ENCODE results near the gene KLRD1.
"Not testable (repeated sequence)": the region's sequence is repeated elsewhere in the genome, so short reads cannot be mapped to it uniquely, and the experiment has no call there.

KLRD1 gene, protein sequence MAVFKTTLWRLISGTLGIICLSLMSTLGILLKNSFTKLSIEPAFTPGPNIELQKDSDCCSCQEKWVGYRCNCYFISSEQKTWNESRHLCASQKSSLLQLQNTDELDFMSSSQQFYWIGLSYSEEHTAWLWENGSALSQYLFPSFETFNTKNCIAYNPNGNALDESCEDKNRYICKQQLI

DNA sequence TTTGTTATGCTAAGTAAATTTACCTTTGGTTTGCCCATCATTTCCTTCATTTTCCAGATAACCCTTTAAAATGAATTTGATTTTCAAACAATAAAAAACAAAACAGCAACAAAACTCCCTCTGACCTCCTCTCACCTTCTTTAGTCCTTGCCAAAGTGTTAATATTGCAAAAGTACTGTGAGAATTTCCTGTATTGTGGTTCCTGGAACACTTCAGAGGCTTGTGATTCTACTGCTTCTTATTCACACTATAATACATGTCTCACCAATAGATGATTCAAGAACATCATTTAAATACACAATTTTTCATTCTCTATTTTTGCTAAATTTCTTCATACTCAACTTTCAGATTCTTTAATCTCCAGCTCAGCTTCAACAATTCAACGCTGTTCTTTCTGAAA, at the start of gene KLRD1:
Gene KLRD1, plus strand, starts transcription at position 241 of the 400 bp plus-strand sequence. CDS start 208 bp downstream, outside the sequence.
- no peak for DNase-seq (ENCODE audit: low read depth)

DNA sequence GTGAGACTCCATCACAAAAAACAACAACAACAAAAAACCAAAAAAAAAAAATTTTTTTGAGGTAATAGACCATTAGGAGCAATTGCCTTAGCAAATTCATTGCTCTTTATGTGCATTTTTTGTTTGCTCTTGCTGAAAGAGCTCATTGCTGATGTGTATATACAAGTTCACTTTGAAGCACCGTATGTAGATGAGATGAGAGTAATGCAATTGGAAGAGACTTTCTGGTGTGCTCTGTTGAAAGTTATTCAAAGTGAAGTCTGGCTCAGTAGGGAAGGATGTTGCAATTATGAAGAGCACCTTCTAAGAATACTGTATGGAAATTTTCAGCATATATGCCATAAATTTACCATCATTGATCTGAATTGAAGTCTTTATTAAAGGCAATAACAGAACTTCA, 46.7 kb upstream of the KLRD1 start:
- DNase-seq (ENCODE audit: low read depth): no peak

DNA sequence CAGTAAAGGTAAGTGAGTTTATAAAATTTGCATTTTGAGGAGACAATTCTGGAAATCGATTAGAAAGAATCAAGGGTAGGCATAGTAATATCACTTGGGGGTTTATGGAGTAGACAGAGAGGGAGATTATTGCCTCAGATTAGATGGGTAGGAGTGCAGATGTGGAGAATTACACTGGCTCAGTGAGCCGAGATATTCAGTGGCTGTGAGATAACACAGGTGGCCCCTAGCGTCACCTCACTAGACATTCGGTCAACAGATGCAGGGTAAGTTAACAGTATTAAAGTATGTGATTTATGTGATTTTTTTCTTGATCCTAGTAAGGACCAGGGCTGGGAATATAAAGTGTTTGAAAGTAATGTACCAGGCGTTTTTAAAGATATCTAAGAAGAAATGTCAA, 39.6 kb upstream of the KLRD1 start:
- no peak for DNase-seq (ENCODE audit: low read depth)

DNA sequence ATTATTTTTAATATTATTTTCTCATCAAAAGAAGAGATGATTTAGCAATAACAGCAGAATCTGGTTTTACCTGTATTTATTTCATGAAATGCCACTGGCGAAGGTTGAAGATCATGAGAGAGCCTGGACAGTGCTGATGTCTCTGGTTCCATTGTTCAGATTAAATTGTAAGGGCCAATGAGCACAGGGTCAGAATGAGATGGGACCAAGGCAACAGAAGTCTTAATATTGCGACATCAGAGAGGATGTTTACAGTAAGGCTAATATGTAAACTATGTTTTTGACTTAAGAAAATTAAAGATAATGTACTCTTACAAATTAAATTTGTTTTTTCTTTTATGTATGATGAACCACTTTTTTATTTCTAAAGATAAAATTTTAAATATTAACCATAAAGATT, 35.2 kb upstream of the KLRD1 start:
- no peak for DNase-seq (ENCODE audit: low read depth)

DNA sequence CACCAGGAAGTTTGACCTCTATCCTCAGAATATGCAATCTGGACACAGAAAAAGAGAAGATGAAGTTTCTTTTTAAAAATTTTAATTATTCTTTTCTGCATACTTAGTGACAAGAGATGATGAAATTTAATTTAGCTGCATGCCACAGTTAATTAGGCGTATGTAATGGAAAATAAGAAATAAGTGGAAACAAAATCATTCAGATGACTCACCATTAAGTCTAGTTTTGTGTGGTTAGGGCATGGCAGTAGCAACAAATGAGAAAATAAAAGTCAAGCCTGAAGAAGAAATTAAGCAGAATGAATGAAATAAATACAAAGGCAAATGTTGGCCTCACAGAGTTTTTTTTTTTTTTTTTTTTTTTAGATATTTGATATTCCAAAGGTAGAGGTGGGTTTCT, 30.9 kb upstream of the KLRD1 start:
- DNase-seq (ENCODE audit: low read depth): no peak

DNA sequence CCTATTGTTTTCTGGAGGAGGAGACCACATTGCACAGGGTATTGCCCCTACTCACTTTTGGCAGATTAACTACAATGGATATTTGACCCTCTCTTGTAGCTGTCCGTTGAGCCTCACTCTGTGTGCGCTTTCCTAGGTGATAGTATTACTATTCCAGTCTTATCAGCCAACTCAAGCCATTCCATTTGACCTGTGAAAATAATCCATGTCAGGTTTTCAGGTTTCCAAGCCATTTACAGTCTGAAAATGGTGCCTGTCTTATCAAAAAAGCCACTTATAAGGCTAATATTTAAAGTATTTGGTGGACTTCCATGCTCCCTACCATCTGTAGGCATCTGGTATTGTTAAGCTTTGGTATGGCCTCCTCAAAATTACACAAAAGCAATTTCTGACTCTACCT, 29.6 kb upstream of the KLRD1 start:
- DNase-seq (ENCODE audit: low read depth): no peak

DNA sequence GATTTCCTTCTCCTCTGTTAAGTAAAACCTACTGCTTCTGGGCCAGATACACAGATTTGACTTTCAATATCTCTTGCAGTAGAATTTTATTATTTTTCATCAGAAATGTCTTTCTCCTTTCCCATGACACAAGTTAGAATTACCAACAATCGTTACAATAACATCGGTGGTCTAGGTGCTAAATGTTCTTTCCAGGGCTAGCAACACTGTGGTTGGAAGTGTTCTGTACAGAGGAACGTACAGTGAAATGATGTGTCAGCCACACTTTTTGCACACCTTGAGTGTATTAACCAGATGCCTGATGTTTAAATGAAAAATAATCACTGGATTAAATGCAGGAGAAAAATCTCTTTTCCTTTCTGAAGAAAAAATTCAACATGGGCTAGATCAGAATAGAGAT, 27.7 kb upstream of the KLRD1 start:
- no peak for DNase-seq (ENCODE audit: low read depth)

DNA sequence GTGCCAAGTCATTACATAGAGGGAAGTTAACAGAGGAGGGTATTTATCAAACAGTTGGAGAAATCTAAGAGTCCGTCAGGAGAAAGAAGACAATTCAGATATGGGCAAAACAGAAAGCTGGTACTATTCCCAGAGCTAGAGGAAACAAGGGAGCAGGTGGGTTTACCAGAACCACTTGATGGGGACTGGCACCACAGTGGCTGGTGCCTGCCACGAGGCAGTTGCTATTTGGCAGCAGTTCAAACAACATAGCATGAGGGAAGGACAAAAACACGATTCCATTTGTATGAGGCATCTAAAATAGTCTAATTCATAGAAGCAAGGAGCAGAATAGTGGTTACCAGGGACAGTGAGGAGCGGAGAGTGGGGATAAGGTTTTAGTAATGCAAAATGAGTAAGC, 24.6 kb upstream of the KLRD1 start:
- DNase-seq (ENCODE audit: low read depth): no peak

DNA sequence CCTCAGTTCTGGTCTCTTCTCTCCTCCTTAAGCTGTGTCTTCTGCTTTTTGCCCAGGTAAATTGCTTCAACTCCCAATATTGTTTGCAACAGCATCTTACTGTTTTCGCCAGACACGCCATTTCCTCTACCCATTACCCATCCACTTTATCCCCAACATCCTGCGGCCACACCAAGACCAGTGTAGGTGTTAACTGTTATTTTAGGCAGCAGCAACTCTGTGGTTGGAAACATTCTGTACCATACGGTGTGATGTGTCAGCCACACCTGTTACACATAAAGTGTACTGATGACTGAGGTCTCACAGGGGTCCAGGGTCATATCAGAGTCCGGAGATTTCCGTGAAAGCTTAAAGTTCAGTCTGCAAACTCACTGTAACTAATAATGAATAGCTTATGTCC, 21.8 kb upstream of the KLRD1 start:
- DNase-seq (ENCODE audit: low read depth): no peak

DNA sequence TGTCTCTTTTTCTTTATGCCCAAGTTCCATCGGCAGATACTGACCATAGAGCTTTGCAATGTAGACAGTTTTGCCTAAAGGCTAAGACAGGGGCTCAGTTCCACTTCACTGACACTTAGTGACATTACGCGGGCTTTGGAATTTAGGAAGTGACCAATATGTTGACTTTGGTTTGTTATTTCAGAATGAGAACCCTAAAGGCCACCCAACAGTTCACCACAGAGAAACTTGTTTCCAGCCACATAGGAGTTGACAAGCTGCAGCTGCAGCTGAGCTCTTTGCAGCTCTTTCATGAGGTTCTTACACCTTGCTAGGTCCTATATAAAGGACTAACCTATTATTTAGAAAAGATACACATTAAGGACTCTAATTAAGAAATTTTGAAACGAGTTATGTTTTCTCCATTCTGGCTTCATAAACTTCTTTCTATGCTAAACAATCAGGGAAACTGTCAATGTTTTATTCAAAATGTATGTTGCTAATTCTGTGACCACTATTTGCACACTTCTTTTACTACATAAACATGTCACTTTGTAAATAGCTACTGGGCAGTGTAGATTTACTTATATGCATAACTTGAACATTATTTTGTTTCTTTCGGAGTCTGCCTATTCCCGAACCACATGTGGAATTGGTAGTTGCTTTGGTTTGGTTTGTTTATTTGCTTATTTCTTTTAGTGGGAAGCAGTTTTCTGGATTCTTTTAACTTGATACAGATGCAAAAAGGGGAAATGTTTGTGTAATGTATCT, 18.5 kb upstream of the KLRD1 start:
- no peak for DNase-seq (ENCODE audit: low read depth)

DNA sequence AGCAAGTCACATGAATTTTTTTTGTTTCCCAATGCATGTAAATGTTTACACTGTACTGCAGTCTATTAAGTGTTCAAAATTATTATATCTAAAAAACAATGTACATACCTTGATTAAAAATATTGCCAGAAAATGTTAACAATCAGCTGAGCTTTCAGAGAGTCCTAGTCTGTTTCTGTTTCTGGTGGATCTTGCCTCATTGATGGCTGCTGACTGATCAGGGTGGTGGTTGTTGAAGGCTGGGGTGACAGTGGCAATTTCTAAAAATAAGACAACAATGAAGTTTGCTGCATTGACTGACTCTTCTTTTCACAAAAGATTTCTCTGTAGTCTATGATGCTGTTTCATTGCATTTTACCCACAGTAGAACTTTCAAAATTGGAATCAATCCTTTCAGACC, 16.6 kb upstream of the KLRD1 start:
- no peak for DNase-seq (ENCODE audit: low read depth)

DNA sequence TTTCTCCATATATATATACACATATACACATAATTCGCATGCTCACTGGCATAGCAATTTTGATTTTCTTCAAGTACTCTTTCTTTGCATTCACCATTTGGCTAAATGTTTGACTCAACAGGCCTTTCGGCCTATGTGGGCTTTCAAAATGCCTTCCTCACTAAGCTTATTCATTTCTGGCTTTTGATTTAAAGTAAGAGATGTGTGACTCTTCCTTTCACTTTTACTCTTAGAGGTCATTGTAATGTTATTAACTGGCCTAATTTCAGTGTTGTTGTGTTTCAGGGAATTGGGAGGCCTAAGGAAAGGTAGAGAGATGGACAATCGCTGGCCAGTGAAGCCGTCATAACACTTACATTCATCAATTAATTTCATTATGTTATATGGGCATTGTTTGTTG, 14.5 kb upstream of the KLRD1 start:
- no peak for DNase-seq (ENCODE audit: low read depth)

DNA sequence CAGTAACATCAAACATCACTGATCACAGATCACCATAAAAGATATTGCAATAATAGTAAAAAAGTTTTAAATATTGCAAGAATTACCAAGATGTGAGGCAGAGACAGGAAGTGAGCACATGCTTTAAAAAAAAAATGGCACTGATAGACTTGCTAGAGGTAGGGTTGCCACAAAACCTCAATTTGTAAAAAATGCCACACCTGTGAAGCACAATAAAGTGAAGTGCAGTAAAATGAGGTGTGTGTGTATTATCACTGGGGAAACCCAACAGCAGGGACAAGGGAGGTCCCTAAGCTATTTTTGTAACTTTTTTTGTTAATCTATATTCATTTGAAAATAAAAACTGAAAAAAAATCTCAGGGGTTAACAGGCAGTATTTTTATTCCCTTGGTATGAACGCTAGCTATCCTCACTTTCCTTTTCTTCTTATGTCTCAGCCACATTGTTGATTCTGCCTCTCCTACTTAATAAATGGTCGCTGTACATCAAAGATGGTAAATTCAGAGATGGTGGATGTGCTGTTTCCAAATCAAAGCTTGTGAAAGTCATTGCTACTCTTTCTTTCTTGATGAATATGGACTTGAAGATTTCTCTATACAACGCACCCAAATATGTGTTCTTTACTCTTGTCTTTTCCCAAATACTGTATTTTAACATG, 14.0 kb upstream of the KLRD1 start:
- no peak for DNase-seq (ENCODE audit: low read depth)

DNA sequence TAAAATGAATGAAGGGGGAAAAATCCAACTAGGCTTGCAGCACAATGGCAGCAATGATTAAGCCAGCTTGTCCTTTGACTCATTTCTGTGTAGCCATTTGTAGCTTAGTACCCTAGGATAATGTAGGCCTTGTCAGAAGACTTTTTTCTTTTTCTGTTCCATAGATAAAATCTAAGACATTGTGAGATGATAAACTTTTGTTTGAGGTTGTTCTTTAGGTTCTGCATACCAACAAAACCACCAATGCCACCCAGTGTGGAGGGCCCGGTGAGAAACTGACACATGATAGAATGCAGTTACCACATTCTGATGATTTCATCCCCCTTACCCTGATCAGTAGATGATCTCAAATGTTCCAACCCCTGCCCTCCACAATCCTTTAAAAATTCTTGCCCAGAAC, 6.6 kb upstream of the KLRD1 start:
- no peak for DNase-seq (ENCODE audit: low read depth)

DNA sequence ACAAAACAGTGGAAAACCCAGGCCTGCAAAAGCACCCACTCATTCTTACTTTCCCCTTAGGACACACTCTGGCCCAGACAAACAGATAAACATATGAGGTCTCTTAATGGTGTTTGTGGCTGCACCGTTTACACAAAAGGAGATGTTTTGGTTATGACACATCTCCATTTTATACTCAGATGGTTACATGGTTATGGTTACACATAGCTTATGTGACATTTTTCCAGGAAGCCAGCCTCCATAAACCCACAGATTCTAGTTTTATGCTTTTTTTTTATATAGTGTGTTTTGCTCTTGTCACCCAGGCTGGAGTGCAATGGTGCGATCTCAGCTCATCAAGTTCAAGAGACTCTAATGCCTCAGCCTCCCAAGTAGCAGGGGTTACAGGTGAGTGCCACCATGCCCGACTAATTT, 3.5 kb upstream of the KLRD1 start:
- DNase-seq (ENCODE audit: low read depth): peak; percentile 50

DNA sequence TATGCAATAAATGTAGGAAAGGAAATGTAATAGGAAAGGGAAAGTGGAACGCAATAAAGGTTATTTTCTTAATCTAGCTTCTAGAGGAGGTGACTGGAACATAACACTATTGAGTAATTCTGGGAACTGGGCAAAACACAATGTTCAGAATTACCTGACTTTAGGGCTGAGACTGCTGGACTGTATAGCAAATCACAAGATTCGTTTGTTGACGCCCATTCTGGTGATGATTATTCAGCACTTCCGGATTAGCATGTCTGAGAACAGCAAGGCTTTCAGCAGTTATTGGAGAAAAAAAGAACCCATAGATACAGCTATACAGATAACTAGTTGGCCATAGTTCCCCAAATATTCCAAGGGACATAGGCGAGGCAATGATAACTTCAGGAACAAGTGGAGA, 2.3 kb upstream of the KLRD1 start:
- no peak for DNase-seq (ENCODE audit: low read depth)

DNA sequence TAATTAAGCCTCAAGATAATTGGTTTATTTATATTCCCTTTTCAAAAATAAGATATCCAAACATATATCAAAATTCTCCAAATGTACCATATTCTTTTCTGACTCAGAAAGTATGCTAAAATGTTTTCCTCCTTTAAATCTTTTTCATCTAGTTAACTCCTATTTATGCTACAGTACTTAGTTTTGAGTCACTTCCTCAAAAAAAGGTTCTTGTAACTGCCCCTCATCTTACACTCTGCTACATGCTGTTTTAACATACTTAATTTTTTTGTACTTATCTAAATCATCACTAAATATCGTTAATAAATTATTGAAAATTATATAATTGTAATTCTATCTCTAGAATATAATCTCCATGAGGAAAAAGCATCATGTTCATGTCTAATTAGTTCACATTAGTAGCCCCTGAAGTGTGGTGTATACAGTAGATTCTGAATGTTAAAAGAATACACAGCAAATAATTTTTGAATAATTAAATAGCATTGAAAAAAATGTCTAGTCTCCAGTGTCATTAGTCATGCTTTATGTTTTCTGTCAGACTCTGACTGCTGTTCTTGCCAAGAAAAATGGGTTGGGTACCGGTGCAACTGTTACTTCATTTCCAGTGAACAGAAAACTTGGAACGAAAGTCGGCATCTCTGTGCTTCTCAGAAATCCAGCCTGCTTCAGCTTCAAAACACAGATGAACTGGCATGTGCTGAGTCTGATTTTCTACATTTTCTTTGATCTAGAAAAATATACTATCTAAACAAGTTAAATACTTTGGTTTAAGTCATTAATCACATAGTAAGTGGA, 3.5 kb downstream of the KLRD1 start:
- DNase-seq (ENCODE audit: low read depth): no peak

DNA sequence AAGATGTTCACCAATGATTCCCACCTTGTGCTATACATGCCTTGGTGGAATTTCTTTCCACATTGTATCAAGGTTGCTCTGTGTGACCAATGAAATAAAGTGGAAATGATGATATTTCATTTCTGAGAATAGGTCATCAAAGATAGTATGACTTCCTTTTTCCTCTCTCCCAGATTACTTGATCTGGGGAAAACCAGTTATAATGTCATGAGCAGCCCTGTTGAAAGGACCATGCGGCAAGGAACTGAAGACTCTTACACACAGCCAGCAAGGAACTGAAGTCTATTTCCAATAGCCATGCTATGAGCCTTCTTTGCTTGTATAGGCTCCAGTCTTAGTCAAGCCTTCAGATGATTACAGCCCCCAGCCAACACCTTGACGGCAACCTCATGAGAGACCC, 11.7 kb downstream of the KLRD1 start:
- no peak for DNase-seq (ENCODE audit: low read depth)

DNA sequence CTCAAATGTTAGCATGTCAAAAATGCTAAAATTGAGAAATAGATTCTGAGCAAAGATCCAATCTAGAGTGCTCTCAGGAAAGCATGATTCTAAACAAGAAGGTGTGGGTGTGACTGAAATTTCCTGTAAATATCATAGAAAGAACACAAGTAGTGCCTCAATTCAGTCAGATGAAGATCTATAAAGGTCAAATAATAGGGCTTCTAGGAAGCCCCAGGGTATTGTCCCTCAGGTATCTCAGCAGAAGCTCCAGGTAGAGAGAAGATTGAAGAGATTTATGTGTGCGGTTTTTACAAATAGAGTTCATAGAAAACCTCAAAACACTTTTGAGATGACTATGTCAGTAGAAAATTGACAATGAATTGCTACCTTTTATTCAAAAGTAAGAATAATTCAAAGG, 13.0 kb downstream of the KLRD1 start:
- no peak for DNase-seq (ENCODE audit: low read depth)

DNA sequence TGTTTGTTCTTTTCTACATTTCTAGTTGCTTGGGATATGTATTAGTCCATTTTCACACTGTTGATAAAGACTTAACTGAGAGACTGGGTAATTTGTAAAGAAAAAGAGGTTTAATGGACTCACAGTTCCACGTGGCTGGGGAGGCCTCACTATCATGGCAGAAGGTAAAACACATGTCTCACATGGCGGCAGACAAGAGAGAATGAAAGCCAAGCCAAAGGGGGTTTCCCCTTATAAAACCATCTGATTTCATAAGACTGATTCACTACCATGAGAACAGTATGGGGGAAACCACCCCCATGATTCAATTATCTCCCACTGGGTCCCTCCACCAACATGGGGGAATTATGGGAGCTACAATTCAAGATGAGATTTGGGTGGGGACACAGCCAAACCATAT, 21.0 kb downstream of the KLRD1 start:
- not testable (repeated sequence) for DNase-seq (ENCODE audit: low read depth)

DNA sequence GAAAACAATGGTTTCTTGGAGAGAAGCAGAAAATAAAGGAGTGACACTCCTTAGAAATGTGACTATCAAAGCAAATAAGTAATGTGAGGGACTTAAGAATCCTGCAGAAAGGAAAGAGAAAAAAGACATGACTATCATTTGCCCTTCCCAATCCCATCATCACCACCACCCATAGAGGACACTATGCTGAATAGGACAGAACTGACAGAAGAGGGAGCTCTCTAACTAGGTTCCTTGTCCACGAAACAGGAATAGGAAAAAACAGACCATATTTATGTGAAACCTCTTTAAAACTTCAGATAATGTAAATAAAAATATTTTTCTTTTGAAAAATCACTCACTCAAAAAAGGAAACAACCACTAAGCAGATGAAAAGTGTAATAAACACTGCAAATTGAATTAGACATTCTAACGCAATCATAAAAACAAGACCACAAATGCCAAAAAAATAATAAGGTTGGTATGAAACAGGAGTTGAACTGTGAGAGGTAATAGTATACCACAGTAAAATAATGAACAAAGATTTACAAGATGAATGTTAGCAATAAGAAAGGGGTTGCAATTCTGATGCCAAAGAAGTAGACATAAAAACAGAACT, 24.1 kb downstream of the KLRD1 start:
- DNase-seq (ENCODE audit: low read depth): peak; percentile 15

DNA sequence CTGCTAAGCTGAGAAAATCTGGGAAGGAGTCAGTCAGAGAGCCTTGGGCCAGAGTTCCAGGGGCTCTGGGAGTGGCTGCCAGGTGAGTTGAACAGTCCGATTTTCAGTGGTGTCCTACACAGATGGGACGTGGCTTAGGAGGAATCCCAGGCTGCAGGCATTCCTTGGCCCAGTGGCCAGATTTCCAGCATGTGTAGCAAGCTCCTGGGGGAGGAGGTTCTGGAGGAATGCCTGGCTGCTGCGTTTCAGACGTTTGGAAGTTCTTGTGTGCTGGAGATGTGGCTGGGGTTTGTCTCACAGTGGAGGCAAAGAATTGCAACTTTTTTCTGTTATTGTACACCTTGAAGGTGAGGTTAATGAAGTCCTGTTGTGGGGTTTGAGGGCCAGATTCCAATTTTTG, 28.5 kb downstream of the KLRD1 start:
- not testable (repeated sequence) for DNase-seq (ENCODE audit: low read depth)

Measured in GM04503 (cell line).